ACHN (cell line): ENCODE measurements around the gene SNX27.
A peak's percentile ranks its signal among the peaks of the same experiment; 100 is the strongest.
"Not testable (repeated sequence)": the region's sequence is repeated elsewhere in the genome, so short reads cannot be mapped to it uniquely, and the experiment has no call there.

Experiments
- DNase-seq: peaks from one replicate; pipeline ENCODE4 v3.0.0-alpha.2; 2015
- in situ Hi-C: cut with HindIII; loops from 2 replicates; pipeline ENCODE4 v1.10.0; 2017; ENCODE audit warnings: low sequenced_read_pairs, low pct_ligation_motif_present, low pct_unique_long_range_greater_than_20kb

Gene SNX27

DNA sequence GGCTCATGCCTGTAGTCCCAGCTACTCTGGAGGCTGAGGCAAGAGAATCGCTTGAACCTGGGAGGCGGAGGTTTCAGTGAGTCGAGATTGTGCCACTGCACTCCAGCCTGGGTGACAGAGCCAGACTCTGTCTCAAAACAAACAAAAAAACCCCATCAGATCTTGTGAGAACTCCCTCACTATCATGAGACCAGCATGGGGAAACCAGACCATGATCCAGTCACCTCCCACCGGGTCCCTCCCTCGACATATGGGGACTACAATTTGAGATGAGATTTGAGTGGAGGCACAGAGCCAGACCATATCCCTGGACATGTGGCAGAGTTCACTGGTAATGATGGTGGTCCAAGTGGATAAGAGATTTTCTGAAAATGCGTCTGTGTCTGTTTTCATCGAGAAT lies 71.1 kb downstream of the SNX27 start:
- in situ Hi-C loops, DNase-seq: not testable (repeated sequence)

- in situ Hi-C loops: no loop called here
Measured at GRCh38 chr1:151684128-151684527, 72.3 kb downstream of the SNX27 start.

DNA sequence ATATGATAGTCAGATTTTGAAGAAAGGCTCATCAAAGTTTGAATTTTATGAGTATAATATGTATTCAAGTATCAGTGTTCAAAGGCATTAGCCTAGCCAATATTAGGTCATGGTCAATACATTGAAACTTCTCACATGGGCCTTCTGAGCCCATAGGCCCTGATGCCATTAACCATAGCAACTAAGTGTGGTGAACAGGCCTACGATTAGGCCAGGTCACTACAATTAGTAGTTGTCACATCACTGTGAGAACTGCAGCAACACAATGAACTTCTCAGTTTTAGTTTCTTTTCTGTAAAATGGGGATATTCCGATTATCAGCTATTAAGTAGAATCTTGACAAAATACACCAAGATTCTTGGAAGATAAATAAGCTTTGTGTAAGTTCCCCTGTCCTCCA lies 74.7 kb downstream of the SNX27 start:
- no peak for DNase-seq
- in situ Hi-C loops: no loop called here

More at GRCh38 chr1:151684128-151684527, 72.3 kb downstream of the SNX27 start:
- no peak for DNase-seq

- in situ Hi-C loops: no loop called here
- no peak for DNase-seq
Measured at GRCh38 chr1:151689494-151689893, 77.6 kb downstream of the SNX27 start.

GRCh38 chr1:151692226-151692625 lies 80.4 kb downstream of the SNX27 start:
- no peak for DNase-seq
- in situ Hi-C loops: no loop called here

DNA sequence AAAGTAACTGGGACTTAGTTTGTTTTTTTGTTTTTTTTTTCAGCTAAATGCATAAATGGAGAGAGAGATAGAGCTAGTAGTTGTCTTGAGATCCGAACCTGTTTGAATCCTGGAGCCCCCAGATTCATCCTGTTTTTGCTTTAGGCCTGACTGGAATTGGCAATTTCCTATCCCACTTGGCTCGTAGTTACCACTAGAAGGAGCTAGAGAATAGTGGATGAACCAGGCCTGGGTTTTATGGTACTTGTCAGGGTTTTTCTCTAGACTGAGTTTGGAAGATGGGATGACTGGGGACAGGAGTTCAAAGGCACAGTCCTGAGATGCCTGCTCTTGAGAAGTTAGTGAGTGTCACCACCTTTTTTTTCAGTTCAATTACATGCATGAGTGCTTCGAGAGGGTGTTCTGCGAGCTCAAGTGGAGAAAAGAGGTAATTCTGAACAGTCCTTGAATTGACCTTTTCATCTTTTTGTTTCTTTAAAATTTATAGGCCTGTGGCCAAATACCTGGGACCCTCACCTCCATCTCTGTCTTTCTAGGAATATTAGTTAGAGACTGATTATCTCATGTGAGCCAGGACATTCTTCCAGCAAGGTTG lies 81.3 kb downstream of the SNX27 start:
- DNase-seq: peak; percentile 61
- in situ Hi-C loops: no loop called here

GRCh38 chr1:151701515-151701914 lies 89.7 kb downstream of the SNX27 start:
- in situ Hi-C loops: no loop called here
- no peak for DNase-seq

- in situ Hi-C loops: no loop called here
- DNase-seq: no peak
Measured at GRCh38 chr1:151702936-151703335, 91.1 kb downstream of the SNX27 start.

- no peak for DNase-seq
- in situ Hi-C loops: no loop called here
Measured at GRCh38 chr1:151703813-151704212, 92.0 kb downstream of the SNX27 start.

DNA sequence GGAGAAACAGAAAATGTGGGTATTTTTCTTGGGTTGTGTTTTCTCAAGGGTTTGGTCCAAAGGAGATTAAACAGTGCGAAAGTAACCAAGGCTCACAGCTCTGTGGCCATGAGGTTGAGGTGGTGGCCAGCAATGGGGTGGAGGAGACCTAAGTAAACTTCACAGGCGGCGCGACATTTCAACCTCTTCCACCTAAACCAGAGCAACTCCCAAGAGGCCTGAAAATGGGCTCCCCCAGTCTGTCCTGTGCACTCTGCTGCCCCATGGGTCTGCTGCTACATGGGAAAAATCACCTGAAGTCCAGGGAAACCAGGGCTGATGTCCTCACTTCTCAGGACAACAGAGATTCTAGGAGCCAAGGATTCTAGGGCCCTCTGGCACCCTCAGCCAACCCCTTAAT lies 92.4 kb downstream of the SNX27 start:
- in situ Hi-C loops: no loop called here
- DNase-seq: no peak

DNA sequence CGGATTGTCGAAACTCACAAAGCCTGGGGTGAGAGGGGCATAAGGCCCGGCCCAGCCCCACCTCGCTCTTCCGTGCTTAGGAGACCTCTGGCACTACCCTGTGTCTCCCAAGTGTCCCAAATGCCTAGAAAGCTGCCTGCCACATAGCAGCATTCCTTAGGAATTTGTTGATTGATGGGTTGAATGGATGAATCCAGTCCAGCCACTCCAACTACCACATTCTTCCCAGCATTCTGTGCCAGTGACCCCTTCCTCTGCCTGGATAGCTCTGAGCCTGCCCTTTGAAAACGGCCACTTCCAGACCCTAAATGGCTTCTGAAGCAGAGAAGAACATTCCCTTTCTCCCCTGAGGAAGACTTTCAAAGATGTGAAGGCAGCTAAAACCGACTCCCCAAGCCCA lies 93.3 kb downstream of the SNX27 start:
- in situ Hi-C loops: no loop called here
- no peak for DNase-seq

DNA sequence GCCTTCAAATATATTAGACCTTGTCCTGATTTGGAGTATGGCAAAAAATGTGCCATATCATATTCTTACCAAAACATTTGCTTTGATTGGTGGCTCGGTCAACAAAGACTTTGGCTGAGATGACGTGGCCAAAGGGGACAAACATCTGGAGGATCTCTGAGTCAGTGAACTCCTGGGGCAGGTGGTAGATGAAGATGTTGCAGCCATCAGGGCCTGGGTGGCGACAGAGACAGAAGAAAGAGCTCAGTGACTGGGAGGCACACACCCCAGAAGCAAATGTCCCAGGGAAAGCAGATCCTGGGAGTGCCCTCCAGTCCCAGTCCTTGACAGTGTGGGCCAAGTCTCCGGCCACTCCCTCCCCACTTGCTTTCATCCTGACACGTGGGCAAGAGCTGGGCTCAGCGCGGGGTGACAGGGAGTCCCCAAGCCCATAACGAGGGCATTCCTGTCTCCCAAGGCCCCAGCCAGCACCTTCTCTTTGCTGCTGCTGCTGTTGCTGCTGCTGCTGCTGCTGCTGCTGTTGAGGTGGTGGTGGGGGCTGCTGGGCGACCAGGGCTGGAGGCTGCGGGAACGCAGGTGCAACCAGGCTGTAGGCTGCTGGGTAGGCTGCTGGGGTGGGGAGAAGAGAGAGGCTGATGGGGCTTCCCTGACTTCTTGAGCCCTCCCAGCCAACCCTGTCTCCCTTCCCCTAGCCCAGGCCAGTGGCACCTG lies 94.1 kb downstream of the SNX27 start:
- in situ Hi-C loops: no loop called here
- DNase-seq: no peak

- in situ Hi-C loops: no loop called here
- DNase-seq: no peak
Measured at GRCh38 chr1:151706464-151707415, 94.9 kb downstream of the SNX27 start.

DNA sequence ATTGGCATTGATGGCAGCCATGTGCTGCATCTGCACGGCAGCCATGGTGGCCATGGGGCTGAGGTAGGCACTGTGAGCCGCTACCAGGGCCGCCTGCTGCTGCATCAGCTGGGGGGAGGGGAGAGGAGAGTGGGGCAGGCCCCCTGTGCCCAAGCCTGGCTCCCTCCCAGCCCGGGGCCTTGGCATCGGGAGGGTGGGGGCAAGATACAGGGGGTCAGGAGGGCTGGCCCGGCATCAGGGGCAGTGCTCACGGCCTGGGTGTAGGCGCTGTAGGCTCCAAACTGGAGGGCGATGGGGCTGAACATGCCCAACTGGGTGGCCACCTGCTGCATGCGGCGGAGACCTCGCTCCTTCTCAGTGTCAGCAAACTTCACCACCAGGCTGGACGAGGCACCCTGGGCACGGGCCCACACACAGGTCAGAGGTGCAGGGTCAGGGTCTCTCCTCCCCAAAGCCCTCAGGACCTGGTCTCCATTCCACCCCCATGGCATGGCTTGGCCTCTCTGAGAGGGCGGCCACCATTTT lies 95.8 kb downstream of the SNX27 start:
- in situ Hi-C loops: no loop called here
- no peak for DNase-seq

- DNase-seq: no peak
- in situ Hi-C loops: no loop called here
Measured at GRCh38 chr1:151708891-151709290, 97.0 kb downstream of the SNX27 start.

- in situ Hi-C loops: no loop called here
- DNase-seq: no peak
Measured at GRCh38 chr1:151710187-151710840, 98.5 kb downstream of the SNX27 start.

DNA sequence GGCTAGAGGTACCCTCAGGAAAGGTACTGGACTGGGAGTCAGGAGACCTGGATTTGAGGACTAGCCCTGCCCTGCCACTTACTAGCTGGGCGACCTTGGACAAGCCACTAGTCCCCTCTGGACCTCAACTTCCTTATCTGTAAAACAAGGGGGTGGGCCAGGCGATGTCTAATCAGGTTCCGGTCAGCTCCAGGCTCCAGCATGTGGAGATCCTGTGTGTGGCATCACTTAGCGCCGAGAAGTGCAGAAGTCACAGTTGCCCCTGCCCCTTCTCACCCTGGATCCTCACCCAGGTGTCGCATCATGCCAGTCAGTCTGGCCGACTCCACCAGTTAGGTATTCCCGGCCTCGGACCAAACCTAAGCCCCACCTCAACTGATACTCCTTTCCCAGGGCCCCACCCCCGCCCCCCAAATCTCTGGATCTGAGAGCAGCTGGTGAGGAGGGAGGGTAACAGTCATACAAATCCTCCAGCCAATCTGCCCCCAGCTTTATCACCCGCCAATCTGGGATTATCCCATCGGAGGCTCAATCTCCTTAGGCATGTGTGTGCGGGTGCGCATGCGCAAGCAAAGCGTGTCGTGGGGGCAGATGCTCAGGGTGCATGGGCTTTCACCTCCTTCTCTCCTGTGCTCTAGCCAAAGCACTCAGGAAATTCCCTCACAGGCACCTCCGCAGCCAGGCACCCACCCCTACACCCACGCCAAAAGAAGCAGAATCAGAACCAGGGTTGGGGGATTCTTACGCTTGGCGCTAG lies 99.4 kb downstream of the SNX27 start:
- in situ Hi-C loops: no loop called here
- DNase-seq: no peak

- in situ Hi-C loops: no loop called here
- no peak for DNase-seq
Measured at GRCh38 chr1:151711951-151712350, 100.1 kb downstream of the SNX27 start.
